NAMALWA (cell line): ENCODE results near the gene BMERB1.
"Not testable (repeated sequence)": the region's sequence is repeated elsewhere in the genome, so short reads cannot be mapped to it uniquely, and the experiment has no call there.

Experiments
- DNase-seq: peaks from one replicate; pipeline ENCODE4 v3.0.0-alpha.2; 2015; ENCODE audit warnings: low spot score

Gene BMERB1

DNA sequence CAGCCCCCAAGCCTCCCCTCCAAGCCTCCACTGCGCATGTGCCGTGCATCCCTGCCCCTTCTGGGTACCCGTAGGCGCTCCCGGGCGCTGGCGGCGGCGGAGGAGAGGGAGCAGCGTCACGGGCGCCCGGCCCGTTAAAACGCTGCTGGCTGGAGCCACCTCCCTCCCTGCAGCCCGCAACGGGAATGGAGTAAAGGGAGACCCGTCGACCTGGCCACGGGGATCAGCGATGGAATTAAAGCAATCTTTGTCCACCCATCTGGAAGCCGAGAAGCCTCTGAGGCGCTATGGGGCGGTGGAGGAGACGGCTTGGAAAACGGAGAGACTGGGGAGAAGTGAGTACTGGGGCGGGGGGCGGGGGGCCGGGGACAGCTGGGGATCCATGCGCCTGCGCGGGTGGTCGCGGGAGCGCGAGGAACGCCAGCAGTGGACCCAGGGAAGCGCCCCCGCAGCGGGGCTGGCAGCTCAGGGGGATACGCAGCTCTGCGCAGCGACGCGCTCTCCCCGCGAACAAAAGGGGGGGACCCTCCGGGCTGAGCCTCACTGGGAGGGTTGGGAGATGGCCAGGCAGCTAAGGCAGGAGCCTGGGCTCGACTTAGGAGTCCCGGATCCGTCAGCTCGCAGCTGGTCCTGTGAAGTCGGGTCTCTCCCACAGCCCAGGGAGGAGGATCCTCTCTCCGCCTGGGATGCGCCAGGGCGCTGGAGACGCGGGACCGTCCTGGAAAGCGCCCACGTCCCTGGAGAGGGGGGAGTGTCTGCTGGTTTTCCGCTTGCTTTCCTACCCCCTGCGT lies at the start of gene BMERB1:
TSS of gene BMERB1 (plus strand) at position 164 of the 791 bp plus-strand sequence. CDS start at position 230, 66 bp downstream.
- DNase-seq: no peak

DNA sequence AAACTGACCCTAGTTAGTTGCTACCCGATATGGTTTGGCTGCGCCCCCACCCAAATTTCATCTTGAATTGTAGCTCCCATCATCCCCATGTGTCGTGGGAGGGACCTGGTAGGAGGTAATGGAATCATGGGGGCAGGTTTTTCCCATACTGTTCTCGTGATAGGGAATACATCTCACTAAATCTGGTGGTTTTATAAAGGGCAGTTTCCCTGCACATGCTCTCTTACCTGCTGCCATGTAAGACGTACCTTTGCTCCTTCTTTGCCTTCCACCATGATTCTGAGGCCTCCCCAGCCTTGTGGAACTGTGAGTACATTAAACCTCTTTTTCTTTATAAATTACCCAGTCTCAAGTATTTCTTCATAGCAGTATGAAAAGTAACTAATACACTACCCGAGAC lies 46.3 kb upstream of the BMERB1 start:
- DNase-seq: not testable (repeated sequence)

DNA sequence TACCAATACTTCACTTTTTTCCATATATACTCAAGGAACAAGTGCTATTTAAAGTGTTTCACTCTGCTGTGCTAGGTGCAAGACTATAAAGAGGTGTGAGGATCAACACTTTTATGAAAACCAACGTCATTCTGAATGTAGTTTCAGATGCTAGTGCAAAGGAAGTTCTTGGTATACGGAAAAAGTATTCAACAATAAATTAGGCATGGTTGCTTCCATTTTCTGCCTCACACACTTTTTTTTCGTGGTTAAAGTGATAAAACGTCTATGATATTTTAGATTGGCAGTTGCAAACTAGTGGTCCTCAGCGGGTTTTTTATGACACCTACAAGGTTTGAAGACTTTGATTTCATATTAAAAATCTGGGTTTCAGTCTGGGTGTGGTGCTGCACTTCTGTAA lies 44.5 kb upstream of the BMERB1 start:
- not testable (repeated sequence) for DNase-seq

DNA sequence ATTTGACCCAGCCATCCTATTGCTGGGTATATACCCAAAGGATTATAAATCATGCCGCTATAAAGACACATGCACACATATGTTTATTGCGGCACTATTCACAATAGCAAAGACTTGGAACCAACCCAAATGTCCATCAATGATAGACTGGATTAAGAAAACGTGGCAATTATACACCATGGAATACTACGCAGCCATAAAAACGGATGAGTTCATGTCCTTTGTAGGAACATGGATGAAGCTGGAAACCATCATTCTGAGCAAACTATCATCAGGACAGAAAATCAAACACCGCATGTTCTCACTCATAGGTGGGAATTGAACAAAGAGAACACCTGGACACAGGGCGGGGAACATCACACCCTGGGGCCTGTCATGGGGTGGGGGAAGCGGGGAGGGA lies 41.4 kb upstream of the BMERB1 start:
- not testable (repeated sequence) for DNase-seq

DNA sequence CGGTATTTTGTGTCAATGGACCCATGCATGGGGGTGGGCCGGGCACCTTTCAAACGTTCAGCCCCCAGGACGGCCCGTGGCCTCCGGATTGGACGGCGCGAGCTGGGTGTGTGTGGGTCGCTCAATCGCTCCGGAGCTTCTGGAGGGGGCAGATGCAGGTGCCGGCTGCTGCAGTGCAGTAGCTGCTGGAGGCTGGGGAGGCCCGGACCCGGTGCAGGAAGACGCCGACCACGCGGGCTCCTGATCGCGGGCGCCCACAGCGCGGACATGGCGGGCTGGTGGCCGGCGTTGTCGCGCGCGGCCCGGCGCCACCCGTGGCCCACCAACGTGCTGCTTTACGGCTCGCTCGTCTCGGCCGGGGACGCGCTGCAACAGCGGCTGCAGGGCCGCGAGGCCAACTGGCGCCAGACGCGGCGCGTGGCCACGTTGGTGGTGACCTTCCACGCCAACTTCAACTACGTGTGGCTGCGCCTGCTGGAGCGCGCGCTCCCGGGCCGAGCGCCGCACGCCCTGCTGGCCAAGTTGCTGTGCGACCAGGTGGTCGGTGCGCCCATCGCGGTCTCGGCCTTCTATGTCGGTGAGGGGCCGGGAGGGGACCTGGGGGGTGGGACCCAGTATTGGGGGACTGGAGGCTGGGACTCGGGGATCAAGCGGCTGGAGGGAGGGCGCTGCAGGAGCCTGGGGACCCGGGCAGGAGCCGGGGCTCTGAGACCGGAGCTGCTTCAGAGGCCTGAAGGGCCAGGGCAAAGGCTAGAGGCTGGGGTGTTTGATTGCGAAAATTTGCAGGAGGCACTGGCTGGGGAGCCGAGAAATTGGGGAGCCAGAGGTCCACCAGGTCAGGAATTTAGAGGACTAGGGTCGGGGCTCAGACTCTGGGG lies 38.5 kb upstream of the BMERB1 start, which contains the start of gene MPV17L:
TSS of gene MPV17L (plus strand) at position 124 of the 878 bp plus-strand sequence. CDS start at position 268, 144 bp downstream.
- not testable (repeated sequence) for DNase-seq

DNA sequence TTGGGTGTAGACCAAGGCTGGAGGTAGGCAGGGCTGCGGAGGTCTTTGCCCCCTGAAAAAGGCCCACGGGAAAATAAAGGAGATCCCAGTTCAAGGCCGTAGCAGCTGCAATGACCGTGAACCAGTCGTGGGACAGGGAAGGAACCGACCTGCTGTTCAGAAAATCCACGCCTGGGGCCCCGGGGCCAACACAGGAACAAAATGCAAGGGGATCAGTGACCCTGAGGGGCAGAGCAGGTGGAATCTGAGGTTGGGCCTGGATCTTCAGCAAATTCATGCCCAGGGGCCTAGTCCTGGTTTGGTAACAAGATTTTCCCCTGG lies 37.9 kb upstream of the BMERB1 start:
- not testable (repeated sequence) for DNase-seq

DNA sequence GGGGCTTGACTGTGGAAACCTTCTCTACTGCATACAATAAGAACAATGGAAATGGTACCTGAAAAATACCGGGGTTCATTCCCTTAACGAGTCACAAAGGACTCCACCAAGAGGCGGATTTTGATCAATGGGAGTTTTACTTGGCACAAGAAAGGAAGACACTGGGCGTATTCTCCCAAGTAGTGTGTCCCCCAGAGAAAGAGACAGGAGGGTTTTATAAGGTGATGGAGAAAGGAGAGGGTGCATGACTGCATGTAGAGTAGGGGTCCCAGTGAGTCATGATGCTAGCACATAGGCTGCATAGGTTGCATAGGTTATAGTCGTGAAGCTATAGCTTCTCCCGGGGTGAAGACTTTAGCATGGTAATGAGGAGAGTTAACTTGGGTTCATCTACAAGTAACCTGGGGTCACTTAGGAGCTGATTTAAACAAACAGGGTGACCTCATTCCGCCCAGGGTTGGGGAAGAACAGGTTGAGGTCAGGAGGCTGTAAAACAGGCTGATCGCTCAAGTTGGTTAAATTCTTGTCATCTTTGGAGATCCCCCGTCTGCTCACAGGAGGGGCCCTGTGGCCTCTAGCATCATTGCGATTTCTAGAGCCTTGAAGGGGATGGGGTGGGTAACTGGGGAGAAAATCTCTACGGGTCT lies 37.3 kb upstream of the BMERB1 start:
- DNase-seq: no peak

DNA sequence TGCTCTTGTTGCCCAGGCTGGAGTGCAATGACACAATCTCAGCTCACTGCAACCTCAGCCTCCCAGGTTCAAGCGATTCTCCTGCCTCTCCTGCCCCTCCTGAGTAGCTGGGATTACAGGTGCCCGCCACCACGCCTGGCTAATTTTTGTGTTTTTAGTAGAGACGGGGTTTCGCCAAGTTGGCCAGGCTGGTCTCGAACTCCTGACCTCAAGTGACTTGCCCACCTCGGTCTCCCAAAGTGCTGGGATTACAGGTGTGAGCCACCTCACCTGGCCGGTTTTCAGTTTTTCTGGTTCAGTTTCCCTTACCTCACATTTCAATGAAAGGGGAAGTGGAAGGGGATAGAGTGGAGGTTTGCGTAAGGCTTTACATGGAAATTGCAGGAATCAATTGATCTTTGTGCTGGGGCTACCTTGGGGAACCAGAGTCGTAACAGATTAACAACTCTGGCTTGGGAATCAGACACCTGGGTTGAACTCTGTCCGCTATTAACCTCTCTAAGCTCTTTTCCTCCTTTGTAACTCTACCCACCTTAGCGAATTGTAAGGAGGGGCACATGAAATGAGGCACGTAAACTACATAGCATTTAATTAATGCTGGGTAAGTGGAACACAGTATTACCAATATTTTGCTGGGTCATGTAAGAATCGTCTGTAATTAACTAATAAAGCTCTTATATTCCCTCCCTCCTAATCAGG lies 35.6 kb upstream of the BMERB1 start:
- no peak for DNase-seq

DNA sequence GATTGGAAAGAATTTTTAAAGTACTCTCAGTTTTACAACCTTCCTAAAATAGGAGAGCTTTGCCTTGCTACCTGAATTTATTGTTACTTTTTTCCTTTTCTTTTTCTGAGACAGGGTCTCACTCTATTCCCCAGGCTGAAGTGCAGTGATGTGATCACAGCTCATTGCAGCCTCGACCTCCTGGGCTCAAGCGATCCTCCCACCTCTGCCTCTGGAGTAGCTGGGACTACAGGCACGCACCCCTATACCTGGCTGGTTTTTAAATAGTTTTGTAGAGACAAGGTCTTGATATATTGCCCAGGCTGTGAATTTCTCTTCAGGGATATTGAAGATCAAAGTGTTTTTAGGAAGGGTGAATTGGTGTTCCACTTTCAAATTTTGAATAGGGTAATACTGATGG lies 35.1 kb upstream of the BMERB1 start:
- no peak for DNase-seq

DNA sequence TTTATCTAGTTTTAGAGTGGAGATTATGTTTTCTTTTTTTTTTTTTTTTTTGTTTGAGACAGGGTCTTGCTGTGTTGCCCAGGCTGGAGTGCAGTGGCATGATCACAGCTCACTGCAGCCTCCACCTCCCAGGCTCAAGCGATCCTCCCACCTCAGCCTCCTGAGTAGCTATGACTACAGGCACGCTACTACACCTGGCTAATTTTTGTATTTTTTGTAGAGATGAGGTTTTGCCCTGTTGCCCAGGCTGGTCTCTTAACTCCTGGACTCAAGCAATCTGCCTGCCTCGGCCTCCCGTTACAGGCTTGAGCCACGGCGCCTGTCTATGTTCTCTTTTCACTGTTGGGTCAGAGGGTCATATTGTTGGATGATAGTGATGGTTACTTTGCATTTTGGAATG lies 34.1 kb upstream of the BMERB1 start:
- DNase-seq: not testable (repeated sequence)

DNA sequence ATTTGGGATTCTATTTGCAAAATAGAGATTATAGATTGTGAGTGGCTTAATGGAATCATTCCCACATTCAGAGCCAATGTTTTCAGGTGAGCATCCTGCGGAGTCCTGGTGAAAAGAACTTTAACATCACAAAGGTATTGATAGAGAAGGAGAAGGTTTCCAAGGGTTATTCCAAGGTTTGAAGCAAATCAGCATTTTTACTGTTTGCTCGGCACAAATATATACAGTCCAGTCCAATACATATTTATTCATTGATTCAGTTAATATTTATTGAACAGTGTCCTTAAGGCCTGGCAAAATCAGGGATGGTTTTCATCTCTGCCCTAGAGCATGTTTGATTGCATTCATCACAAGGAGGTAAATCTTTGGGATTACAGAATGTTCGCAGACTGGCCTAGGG lies 32.4 kb upstream of the BMERB1 start:
- DNase-seq: no peak

DNA sequence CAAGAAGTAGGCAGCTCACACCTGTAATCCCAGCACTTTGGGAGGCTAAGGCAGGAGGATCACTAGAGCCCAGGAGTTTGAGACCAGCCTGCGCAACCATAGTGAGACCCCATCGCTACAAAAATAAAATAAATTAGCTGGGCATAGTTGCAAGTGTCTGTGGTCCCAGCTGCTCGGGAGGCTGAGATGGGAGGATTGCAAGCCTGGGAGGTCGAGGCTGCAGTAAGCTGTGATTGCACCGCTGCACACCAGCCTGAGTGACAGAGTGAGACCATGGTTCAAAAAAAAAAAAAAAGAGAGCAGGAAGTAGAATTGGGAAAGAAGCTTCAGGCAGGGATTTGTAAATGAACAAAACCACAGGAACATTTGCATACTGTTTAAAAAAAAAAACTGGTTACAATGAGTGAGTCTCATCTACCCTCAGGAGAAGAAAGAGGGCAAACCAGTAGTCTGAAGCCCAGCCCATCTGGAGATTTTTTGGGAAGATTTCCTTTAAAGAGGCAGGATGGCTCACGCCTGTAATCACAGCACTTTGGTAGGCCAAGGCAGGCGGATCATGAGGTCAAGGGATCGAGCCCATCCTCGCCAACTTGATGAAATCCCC lies 30.9 kb upstream of the BMERB1 start:
- DNase-seq: peak; percentile 12

DNA sequence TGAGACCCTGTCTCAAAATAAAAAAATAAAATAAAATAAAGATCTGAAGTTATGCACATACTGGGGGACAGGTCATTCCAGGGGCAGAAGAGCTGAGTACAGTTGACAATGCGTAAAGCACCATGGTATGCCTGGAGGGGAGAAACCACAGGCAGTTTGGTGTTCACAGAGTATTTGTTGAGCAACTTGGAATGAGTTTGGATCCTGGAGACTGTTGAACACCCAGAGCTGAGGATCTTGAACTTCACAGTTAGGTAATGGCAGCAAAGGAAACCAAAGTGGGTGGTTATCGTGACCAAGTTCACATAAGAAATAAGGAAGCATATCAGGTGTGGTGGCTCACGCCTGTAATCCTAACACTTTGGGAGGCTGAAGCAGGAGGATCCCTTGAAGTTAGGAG lies 30.3 kb upstream of the BMERB1 start:
- DNase-seq: not testable (repeated sequence)

DNA sequence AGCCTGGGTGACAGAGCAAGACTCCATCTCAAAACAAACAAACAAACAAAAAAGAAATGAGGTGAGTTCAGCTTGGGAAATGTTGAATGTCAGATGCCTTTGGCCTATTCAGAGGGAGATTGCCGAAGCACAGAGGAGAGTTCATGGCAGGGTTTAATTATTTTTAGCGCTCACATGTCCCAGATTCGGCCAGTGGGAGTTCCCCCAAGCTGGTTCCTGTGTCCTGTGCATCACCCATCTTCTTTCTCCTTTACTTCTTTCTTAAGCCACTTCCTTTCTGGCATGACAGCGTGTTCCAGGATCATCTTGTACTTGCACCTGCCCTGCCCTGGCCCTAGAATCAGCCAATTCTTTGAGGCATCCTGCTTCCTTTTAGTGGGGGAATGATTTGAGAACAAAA lies 29.6 kb upstream of the BMERB1 start:
- DNase-seq: no peak

DNA sequence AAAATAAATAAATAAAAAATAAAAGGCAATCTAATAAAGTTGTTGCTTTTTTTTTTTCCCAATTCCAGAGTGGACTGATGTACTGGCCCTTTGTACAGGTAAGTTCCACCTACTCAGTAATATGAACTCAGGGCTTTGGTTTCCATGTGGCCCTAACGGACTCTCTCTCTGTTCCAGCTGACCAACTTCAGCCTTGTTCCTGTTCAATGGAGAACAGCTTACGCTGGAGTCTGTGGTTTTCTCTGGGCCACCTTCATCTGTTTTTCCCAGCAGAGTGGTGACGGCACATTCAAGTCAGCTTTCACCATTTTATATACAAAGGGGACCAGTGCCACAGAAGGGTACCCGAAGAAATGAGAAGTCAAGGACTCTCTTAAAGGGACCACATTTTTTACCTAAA lies 26.6 kb upstream of the BMERB1 start:
- not testable (repeated sequence) for DNase-seq

DNA sequence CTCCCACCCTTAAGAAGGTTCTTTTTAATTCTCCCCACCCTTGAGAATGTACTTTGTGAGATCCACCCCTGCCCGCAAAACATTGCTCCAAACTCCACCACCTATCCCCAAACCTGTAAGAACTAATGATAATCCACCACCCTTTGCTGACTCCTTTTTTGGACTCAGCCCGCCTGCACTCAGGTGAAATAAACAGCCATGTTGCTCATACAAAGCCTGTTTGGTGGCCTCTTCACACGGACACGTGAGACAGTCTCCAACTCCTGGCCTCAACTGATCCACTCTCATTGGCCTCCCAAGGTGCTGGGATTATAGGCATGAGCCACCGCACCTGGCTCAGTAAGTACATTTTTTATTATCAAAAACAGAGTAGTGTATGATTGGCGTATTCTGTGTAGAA lies 24.9 kb upstream of the BMERB1 start:
- not testable (repeated sequence) for DNase-seq

DNA sequence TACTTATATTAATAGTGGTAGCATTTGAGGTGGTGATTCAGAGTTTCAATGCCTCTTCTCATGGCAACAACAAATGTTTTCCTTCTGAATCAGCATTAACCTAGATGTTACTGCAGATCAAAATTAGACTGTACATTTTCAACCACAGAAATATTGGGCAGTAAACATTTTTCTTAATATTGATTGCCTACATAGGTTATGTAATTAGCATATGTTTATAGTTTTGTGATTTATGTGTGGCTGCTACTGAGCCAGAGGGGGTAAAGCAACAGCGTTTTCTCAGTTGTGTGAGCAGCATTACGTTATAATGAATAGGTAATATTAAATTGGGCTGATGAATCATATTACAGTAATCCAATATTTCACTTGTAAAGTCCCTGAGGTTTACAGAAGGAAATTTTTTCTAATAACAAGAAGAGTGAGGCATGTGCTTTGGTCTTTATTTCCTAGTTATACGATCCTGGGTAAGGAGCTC lies 18.8 kb upstream of the BMERB1 start:
- no peak for DNase-seq

DNA sequence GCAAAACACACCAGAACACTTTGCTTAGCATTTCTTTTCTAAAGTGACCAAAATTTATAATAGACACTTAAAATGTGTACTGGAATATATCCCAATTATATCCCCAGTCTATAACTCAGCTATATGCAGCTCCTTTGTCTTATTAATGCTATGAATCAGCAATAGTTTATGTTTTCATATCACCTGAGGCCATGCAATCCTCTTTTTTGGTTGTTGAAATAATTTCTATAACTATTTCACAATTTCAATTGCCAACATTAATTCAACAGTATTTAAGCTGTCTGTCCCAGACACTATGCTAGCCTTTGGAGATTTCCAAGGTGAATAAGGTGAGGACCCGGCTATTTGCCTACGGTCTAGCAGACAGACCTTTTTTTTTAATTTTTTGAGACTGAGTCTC lies 17.2 kb upstream of the BMERB1 start:
- no peak for DNase-seq

DNA sequence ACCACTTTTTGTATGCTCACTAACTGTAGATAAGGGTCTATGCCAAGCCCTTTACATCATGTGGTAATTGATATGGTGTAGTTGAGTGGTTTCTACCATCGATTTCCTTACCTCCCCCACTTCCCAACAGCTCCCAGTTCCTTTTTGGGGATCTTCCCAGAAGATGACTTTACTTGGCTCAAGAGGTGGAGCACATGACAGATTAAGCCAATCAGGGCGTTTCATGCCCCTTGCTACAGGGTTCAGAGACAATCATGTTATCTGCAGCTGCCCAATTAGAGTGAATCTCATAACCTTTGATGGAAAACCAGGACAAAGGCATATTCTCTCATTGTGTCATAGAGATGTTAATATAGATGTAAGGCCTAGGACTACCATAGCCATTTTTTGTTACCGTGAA lies 16.2 kb upstream of the BMERB1 start:
- no peak for DNase-seq

DNA sequence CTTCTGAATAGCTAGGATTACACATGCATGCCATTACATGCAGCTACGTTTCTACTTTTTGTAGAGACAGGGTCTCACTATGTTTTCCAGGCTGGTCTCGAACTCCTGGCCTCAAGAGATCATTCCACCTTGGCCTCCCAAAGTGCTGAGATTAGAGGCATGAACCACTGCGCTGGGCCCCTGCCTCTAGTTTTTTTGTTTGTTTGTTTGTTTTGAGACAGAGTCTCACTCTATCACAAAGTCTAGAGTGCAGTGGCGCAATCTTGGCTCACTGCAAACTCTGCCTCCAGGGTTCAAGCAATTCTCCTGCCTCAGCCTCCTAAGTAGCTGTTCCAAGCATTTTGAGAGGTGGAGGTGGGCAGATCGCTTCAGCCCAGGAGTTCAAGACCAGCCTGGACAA lies 12.7 kb upstream of the BMERB1 start:
- not testable (repeated sequence) for DNase-seq

DNA sequence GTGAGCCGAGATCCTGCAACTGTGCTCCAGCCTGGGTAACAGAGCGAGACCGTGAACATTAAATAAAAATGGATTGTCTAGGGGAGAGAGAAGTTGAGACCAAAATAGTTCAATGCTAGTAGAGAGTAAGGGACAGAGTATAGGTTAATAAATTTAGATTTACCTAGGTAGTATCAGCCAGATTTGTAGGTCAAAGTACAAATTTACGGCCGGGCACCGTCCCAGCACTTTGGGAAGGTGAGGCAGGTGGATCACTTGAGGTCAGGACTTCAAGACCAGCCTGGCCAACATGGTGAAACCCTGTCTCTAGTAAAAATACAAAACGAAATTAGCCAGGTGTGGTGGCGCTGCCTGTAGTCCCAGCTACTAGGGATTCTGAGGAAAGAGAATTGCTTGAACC lies 12.2 kb upstream of the BMERB1 start:
- DNase-seq: no peak
